ENCODE data around the gene CLDND2.

- TF ChIP-seq CTCF (conservative IDR thresholded peaks at IDR 0.05): no peak
- no peak for TF ChIP-seq ZFX (IDR thresholded peaks at IDR 0.05)
Observed at GRCh38 chr19:51341066-51341465, 27.7 kb downstream of the CLDND2 start.

Data from C4-2B (cell line).